Pulmonary artery endothelial cell (primary cell): ENCODE measurements around the gene AADACL3. TPM values are rescaled to one million over a fixed set of nuclear protein-coding genes. Genes with fewer than 3 reads are reported as not detected.

Experiments
- DNase-seq: peaks from one replicate; pipeline ENCODE4 v3.0.0-alpha.2; 2011; ENCODE audit warnings: low read depth, low spot score
- total RNA-seq: library from RNA; depleted of rRNA; stranded (reverse); fragments of >200 nt; gene quantifications from 2 replicates; pipeline ENCODE4 v1.2.3, GENCODE V29; 2014

Gene AADACL3
- total RNA-seq, 1 donor from 2014 or later: not detected

DNA sequence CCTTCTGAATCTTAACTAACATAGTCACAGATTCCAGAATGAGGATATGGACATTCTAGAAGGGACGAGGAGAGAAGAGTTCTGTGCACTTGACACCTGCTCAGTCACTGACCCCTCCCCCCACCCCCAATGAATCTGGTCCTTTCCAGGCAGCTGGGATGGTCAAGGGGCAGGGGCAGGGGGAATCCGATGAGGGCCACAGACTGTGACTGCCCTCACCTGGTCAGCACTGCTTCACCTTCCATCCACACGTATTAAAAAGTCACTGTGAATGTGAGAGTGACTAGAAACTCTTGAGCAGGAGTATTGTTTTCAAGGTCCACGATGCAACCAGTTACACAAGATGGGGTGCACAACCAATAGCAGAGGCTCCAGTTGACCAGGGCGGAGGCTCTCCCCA, 48.1 kb downstream of the AADACL3 start:
- DNase-seq: no peak

- DNase-seq: no peak
These were observed 53.1 kb downstream of the AADACL3 start for GRCh38 chr1:12769031-12769430.

DNA sequence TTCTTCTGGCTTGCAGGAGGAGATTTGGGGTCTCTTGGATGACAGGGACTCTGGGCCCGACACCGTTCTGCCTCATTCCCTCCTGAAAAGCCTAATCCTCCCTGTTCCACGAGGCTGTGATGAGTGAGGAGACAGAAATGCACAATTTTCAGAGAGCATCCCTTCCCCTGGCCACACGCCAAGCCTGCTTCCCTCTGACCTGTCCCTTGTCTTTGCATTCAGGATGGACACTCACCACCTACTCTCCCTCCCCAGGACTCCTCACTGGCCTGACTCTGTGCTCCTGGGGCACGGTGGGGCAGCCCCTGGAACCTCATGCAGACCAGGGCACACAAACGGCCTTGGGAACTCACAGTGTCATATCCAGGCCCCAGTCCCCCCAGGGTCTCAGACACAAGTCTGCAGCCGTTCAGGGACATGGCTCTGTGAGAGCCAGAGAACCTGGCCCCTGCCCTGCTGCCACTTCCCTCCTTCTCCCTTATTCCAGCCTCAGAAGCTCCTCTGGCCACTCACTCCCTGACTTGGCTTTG, 54.1 kb downstream of the AADACL3 start:
- DNase-seq: no peak

GRCh38 chr1:12770620-12771019, 54.7 kb downstream of the AADACL3 start:
- DNase-seq: no peak

- DNase-seq: no peak
These were observed 55.3 kb downstream of the AADACL3 start for GRCh38 chr1:12771186-12771585.

DNA sequence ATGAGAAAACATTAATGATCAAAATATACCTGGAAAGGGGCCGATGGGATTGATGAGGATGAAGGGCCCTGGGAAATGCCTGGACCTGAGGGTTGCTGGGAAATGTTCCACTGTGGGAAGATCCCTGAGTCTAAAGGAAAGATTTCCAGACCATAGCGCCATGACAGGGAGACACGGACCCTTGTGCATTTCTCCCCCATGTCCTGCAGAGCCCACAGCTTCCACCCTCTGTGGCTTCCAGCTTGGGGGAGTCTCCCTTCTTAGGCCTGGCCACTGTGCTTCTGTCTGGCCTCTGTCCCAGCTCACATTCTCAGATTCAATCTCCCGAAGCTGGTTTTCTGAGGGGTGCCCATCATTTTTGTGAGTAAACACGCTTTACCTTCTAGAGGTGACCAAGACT, 56.6 kb downstream of the AADACL3 start:
- no peak for DNase-seq

DNA sequence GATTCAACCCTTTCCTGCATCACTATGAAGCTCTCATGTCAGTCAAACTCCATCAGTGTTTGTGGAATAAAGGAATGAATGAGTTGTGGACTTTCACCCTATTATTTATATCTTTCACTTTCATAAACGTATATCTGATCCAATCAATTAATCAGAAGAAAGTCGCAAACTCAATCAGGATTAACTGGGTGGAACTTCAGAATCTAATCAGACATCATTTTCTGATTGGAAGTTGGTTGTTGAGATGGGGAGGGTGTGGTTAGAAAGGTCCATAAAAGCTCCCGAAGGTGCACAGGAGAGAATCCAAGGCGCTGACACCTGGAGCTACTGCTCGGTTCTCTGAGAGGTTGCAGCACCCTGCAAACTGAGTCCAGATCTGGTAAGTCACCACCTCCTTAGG, 57.5 kb downstream of the AADACL3 start, which contains the start of gene PRAMEF12:
Gene PRAMEF12 (plus strand): TSS at position 301 of the 400 bp plus-strand sequence. CDS start 1,130 bp downstream, outside the sequence.
- DNase-seq: no peak

DNA sequence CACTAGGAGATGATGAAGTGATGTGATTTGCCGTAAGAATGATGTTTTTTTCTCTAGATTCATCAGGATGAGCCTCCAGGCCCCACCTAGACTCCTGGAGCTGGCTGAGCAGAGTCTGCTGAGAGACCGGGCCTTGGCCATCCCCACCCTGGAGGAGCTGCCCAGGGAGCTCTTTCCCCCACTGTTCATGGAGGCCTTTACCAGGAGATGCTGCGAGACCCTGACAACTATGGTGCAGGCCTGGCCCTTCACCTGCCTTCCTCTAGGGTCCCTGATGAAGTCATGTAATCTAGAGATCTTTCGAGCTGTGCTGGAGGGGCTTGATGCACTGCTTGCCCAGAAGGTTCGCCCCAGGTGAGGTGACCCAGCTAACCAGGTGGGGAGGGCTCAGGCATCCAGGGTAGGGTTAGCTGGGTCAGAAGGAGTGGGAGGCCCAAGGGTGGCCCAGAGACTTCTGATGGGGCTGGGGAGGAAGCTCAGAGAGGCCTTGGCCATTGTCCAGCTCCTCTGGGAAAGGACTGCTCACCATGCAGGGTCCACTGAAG, 59.0 kb downstream of the AADACL3 start:
- no peak for DNase-seq

DNA sequence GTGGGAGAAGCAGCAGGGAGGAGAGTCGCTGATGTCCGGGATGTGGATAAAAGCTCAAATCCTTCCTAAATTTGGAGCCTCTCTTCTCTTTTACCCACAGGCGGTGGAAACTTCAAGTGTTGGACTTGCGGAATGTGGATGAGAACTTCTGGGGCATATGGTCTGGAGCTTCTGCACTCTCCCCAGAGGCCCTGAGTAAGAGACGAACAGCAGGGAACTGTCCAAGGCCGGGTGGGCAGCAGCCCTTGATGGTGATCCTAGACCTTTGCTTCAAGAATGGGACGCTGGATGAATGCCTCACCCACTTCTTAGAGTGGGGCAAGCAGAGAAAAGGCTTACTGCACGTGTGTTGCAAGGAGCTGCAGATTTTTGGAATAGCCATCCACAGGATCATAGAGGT, 59.5 kb downstream of the AADACL3 start:
- no peak for DNase-seq

DNA sequence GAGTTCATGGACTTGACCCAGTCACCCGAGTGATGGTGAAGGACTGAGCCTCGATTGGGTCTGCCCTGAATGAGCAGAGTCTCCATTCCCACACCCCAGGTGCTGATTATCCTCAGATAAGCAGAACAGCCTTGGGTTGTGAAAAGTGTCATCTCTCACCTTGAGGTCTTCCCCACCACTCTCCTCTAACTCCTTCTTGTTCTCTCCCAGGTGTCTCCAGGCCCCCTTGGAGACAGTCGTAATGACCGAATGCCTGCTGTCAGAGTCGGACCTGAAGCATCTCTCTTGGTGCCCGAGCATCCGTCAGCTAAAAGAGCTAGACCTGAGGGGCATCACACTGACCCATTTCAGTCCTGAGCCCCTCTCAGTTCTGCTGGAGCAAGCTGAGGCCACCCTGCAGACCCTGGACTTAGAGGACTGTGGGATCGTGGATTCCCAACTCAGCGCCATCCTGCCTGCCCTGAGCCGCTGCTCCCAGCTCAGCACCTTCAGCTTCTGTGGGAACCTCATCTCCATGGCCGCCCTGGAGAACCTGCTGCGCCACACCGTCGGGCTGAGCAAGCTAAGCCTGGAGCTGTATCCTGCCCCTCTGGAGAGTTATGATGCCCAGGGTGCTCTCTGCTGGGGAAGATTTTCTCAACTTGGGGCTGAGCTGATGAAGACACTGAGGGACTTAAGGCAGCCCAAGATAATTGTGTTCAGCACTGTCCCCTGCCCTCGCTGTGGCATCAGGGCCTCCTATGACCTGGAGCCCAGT, 61.1 kb downstream of the AADACL3 start:
- no peak for DNase-seq

Other genes starting within 250 kb of the AADACL3 start
- gene DHRS3, start 97.9 kb upstream of the AADACL3 start, total RNA-seq: 37.1 and 76.3 TPM in 2 replicates
- gene AADACL4, start 72.0 kb upstream of the AADACL3 start, total RNA-seq: not detected in 2 replicates
- not detected in 2 replicates for gene CFAP107, start 30.1 kb downstream of the AADACL3 start, total RNA-seq
- not detected in 2 replicates for gene PRAMEF12, start 57.6 kb downstream of the AADACL3 start, total RNA-seq
- gene PRAMEF1, start 75.3 kb downstream of the AADACL3 start, total RNA-seq: not detected in 2 replicates
- gene PRAMEF11, start 115.3 kb downstream of the AADACL3 start, total RNA-seq: not detected in 2 replicates
- gene HNRNPCL1, start 132.6 kb downstream of the AADACL3 start, total RNA-seq: not detected in 2 replicates
- gene PRAMEF2, start 141.0 kb downstream of the AADACL3 start, total RNA-seq: not detected in 2 replicates
- not detected in 2 replicates for gene PRAMEF4, start 170.1 kb downstream of the AADACL3 start, total RNA-seq
- not detected in 2 replicates for gene PRAMEF10, start 182.2 kb downstream of the AADACL3 start, total RNA-seq
- gene PRAMEF7, start 200.5 kb downstream of the AADACL3 start, total RNA-seq: not detected in 2 replicates
- gene PRAMEF6, start 231.5 kb downstream of the AADACL3 start, total RNA-seq: not detected in 2 replicates